ENCODE results near the gene SLC41A3.

Gene SLC41A3

GRCh38 chr3:126083913-126084767 lies at the start of gene SLC41A3:
Gene SLC41A3, minus strand, starts transcription at chr3:126084124. Its CDS starts 15,905 bp downstream, at chr3:126068219.
- peak within 1 kb of the TSS; percentile 81 for H3K9ac ChIP-seq (ENCODE audit: low read depth, low read length, poor library complexity, severe bottlenecking)
- no peak for TF ChIP-seq EZH2phosphoT487 (IDR thresholded peaks at IDR 0.05; ENCODE audit: borderline replicate concordance)
- TF ChIP-seq CTCF (conservative IDR thresholded peaks at IDR 0.05; ENCODE audit: low read length) = peak; percentile 61
- peaks cover 13% of the 10 kb centered on the region for H3K4me1 ChIP-seq (ENCODE audit: insufficient read depth, low read length, poor library complexity, severe bottlenecking)
- H2AFZ ChIP-seq (ENCODE audit: low read length) = peak within 1 kb of the TSS; percentile 64
- H3K36me3 ChIP-seq (ENCODE audit: insufficient read depth, low read length) = no peaks in the 10 kb centered on the region
- H3K27me3 ChIP-seq (ENCODE audit: insufficient read depth, low read length, poor library complexity, severe bottlenecking) = no peaks in the 10 kb centered on the region
- no peaks in the 10 kb centered on the region for H3F3A ChIP-seq (ENCODE audit: low read depth)
- H3K9me3 ChIP-seq (ENCODE audit: insufficient read depth, low read depth, low read length) = peaks cover 9% of the 10 kb centered on the region; the same call in 1 of the 2 replicates
- H3K79me2 ChIP-seq (ENCODE audit: insufficient read depth, low read length) = peaks cover 8% of the 10 kb centered on the region
- H3K4me3 ChIP-seq (ENCODE audit: low read length, poor library complexity, severe bottlenecking) = peak within 1 kb of the TSS; percentile 82
- H3K4me2 ChIP-seq (ENCODE audit: low read depth, low read length, poor library complexity, severe bottlenecking) = peak within 1 kb of the TSS; percentile 90
- H4K20me1 ChIP-seq (ENCODE audit: insufficient read depth, low read length, poor library complexity, severe bottlenecking) = no peaks in the 10 kb centered on the region
- no peaks in the 10 kb centered on the region for H3K9me2 ChIP-seq (replicated peaks; ENCODE audit: low read depth, low read length)

GRCh38 chr3:126133606-126134005 lies 49.7 kb upstream of the SLC41A3 start:
- Histone ChIP-seq H3K27me3 (ENCODE audit: insufficient read depth, low read length, poor library complexity, severe bottlenecking) (no peaks in the 10 kb centered on the region), H3K4me2 (ENCODE audit: low read depth, low read length, poor library complexity, severe bottlenecking) (no peak overlapping the region), H4K20me1 (ENCODE audit: insufficient read depth, low read length, poor library complexity, severe bottlenecking) (no peaks in the 10 kb centered on the region), H3K4me3 (ENCODE audit: low read length, poor library complexity, severe bottlenecking) (no peak overlapping the region), H3K9me3 (ENCODE audit: insufficient read depth, low read depth, low read length) (no peaks in the 10 kb centered on the region), H3F3A (ENCODE audit: low read depth) (no peaks in the 10 kb centered on the region), H2AFZ (ENCODE audit: low read length) (no peak overlapping the region), H3K9ac (ENCODE audit: low read depth, low read length, poor library complexity, severe bottlenecking) (no peak overlapping the region), H3K36me3 (ENCODE audit: insufficient read depth, low read length) (no peaks in the 10 kb centered on the region), H3K9me2 (replicated peaks; ENCODE audit: low read depth, low read length) (no peaks in the 10 kb centered on the region), H3K4me1 (ENCODE audit: insufficient read depth, low read length, poor library complexity, severe bottlenecking) (no peaks in the 10 kb centered on the region), H3K79me2 (ENCODE audit: insufficient read depth, low read length) (no peaks in the 10 kb centered on the region)
- TF ChIP-seq EZH2phosphoT487 (IDR thresholded peaks at IDR 0.05; ENCODE audit: borderline replicate concordance) (no peak), CTCF (conservative IDR thresholded peaks at IDR 0.05; ENCODE audit: low read length) (no peak)

- H3K79me2 ChIP-seq (ENCODE audit: insufficient read depth, low read length) = no peaks in the 10 kb centered on the region
- no peak overlapping the region for H3K9ac ChIP-seq (ENCODE audit: low read depth, low read length, poor library complexity, severe bottlenecking)
- no peaks in the 10 kb centered on the region for H3K36me3 ChIP-seq (ENCODE audit: insufficient read depth, low read length)
- no peak overlapping the region for H3K4me2 ChIP-seq (ENCODE audit: low read depth, low read length, poor library complexity, severe bottlenecking)
- no peaks in the 10 kb centered on the region for H3K4me1 ChIP-seq (ENCODE audit: insufficient read depth, low read length, poor library complexity, severe bottlenecking)
- H3F3A ChIP-seq (ENCODE audit: low read depth) = no peaks in the 10 kb centered on the region
- no peak overlapping the region for H3K4me3 ChIP-seq (ENCODE audit: low read length, poor library complexity, severe bottlenecking)
- TF ChIP-seq EZH2phosphoT487 (IDR thresholded peaks at IDR 0.05; ENCODE audit: borderline replicate concordance) = no peak
- no peak for TF ChIP-seq CTCF (conservative IDR thresholded peaks at IDR 0.05; ENCODE audit: low read length)
- H3K9me2 ChIP-seq (replicated peaks; ENCODE audit: low read depth, low read length) = no peaks in the 10 kb centered on the region
- no peaks in the 10 kb centered on the region for H3K9me3 ChIP-seq (ENCODE audit: insufficient read depth, low read depth, low read length)
- H4K20me1 ChIP-seq (ENCODE audit: insufficient read depth, low read length, poor library complexity, severe bottlenecking) = no peaks in the 10 kb centered on the region
- H3K27me3 ChIP-seq (ENCODE audit: insufficient read depth, low read length, poor library complexity, severe bottlenecking) = no peaks in the 10 kb centered on the region
- no peak overlapping the region for H2AFZ ChIP-seq (ENCODE audit: low read length)
Observed at GRCh38 chr3:126132751-126133511, 49.0 kb upstream of the SLC41A3 start.

Data from Loucy (cell line).